Peyer's patch (tissue), 4 donors: ENCODE measurements around the gene TRAF3. TPM values are rescaled to one million over a fixed set of nuclear protein-coding genes. Genes with fewer than 3 reads are reported as not detected.

Source experiments
- DNase-seq, 3 donors: peaks; one replicate each; pipeline ENCODE4 v3.0.0-alpha.2; 2017 to 2019
- H3K27ac ChIP-seq, 4 donors: fragments of 200-600 bp; sonication (generic); one replicate each; pipeline ENCODE4 v1.5.1; 2016 to 2019
- H3K27me3 ChIP-seq, 2 donors: fragments of 200-600 bp; sonication (generic); one replicate each; pipeline ENCODE4 v1.5.1; 2019
- H3K36me3 ChIP-seq, 3 donors: fragments of 200-600 bp; sonication (generic); one replicate each; pipeline ENCODE4 v1.5.1; 2016 to 2019
- H3K4me1 ChIP-seq, 4 donors: fragments of 200-600 bp; sonication (generic); one replicate each; pipeline ENCODE4 v1.5.1; 2016 to 2019
- H3K4me3 ChIP-seq, 4 donors: fragments of 200-600 bp; sonication (generic); 1 replicate in 3 of 4; 2 replicates in 1 of 4; pipeline ENCODE4 v1.5.1; 2016 to 2019; ENCODE audit warnings: mild to moderate bottlenecking in 1 of 4
- H3K9me3 ChIP-seq, 4 donors: fragments of 200-600 bp; sonication (generic); one replicate each; pipeline ENCODE4 v1.5.1; 2016 to 2019; ENCODE audit warnings: mild to moderate bottlenecking in 1 of 4
- CTCF ChIP-seq, 6 experiments: fragments of 450-650 bp in 4 of 6; fragments of 200-600 bp in 2 of 6; sonication (generic) in 1 of 6; IDR thresholded peaks; one replicate each; pipeline ENCODE4 v1.5.1; 2017 to 2019; ENCODE audit warnings: antibody characterized with exemption in 6 of 6, mild to moderate bottlenecking in 3 of 6, moderate library complexity in 1 of 6
- POLR2A ChIP-seq, 2 donors: fragments of 450-650 bp; IDR thresholded peaks; one replicate each; pipeline ENCODE4 v1.5.1; 2017; ENCODE audit warnings: antibody characterized with exemption in 2 of 2, mild to moderate bottlenecking in 2 of 2, moderate library complexity in 2 of 2
- total RNA-seq, 4 donors: library from RNA; depleted of rRNA; stranded (reverse); fragments of >200 nt; gene quantifications; one replicate each; pipeline ENCODE4 v1.1.0, GENCODE V29; 2016

TRAF3 gene
- total RNA-seq, 4 donors from 2014 or later, result 31.7 to 47.8 (median 41.8) TPM

- Histone ChIP-seq H3K4me1 (peaks cover 0 to 14% (median 4%) of the 10 kb centered on the region in 4 donors), H3K9me3 (no peaks in the 10 kb centered on the region), H3K36me3 (no peaks in the 10 kb centered on the region), H3K4me3 (no peak overlapping the region), H3K27ac (no peak overlapping the region), H3K27me3 (no peaks in the 10 kb centered on the region)
- DNase-seq, result no peak
- no peak for TF ChIP-seq POLR2A (IDR thresholded peaks at IDR 0.05)
- TF ChIP-seq CTCF (IDR thresholded peaks at IDR 0.05), result no peak
Measured at GRCh38 chr14:102854091-102854703, 76.9 kb downstream of the TRAF3 start.

GRCh38 chr14:102856179-102856578 is 78.9 kb downstream of the TRAF3 start:
- Histone ChIP-seq H3K4me1 (no peaks in the 10 kb centered on the region), H3K27ac (no peak overlapping the region), H3K4me3 (no peak overlapping the region), H3K27me3 (no peaks in the 10 kb centered on the region), H3K9me3 (no peaks in the 10 kb centered on the region), H3K36me3 (no peaks in the 10 kb centered on the region)
- DNase-seq, result no peak
- TF ChIP-seq CTCF (IDR thresholded peaks at IDR 0.05) (no peak), POLR2A (IDR thresholded peaks at IDR 0.05) (no peak)

- H3K9me3 ChIP-seq, result peaks cover 0 to 4% (median 0%) of the 10 kb centered on the region in 4 donors
- no peak for DNase-seq
- no peak overlapping the region for H3K4me3 ChIP-seq
- H3K4me1 ChIP-seq, result no peaks in the 10 kb centered on the region
- no peaks in the 10 kb centered on the region for H3K36me3 ChIP-seq
- no peaks in the 10 kb centered on the region for H3K27me3 ChIP-seq
- H3K27ac ChIP-seq, result no peak overlapping the region
- TF ChIP-seq CTCF (IDR thresholded peaks at IDR 0.05) (no peak), POLR2A (IDR thresholded peaks at IDR 0.05) (no peak)
Measured at GRCh38 chr14:102857444-102857843, 80.2 kb downstream of the TRAF3 start.

- H3K27ac ChIP-seq, result no peak overlapping the region
- H3K9me3 ChIP-seq, result peaks cover 0 to 5% (median 0%) of the 10 kb centered on the region in 4 donors
- no peaks in the 10 kb centered on the region for H3K36me3 ChIP-seq
- H3K4me1 ChIP-seq, result no peaks in the 10 kb centered on the region
- DNase-seq, result no peak
- no peak overlapping the region for H3K4me3 ChIP-seq
- H3K27me3 ChIP-seq, result no peaks in the 10 kb centered on the region
- TF ChIP-seq CTCF (IDR thresholded peaks at IDR 0.05) (no peak), POLR2A (IDR thresholded peaks at IDR 0.05) (no peak)
Measured at GRCh38 chr14:102859911-102860310, 82.7 kb downstream of the TRAF3 start.

GRCh38 chr14:102862154-102862773 is 85.0 kb downstream of the TRAF3 start:
- H3K27me3 ChIP-seq, result no peaks in the 10 kb centered on the region

More at GRCh38 chr14:102862154-102862773, 85.0 kb downstream of the TRAF3 start:
- Histone ChIP-seq H3K27ac (no peak overlapping the region), H3K9me3 (peaks cover 0 to 5% (median 0%) of the 10 kb centered on the region in 4 donors), H3K36me3 (no peaks in the 10 kb centered on the region), H3K4me1 (no peaks in the 10 kb centered on the region), H3K4me3 (no peak overlapping the region)
- no peak for DNase-seq
- TF ChIP-seq POLR2A (IDR thresholded peaks at IDR 0.05) (no peak), CTCF (IDR thresholded peaks at IDR 0.05) (no peak)
